Spinal cord (tissue), 10 donors: ENCODE data around the gene DPT. TPM values are rescaled to one million over a fixed set of nuclear protein-coding genes. Genes with fewer than 3 reads are reported as not detected.

Experiments
- DNase-seq, 6 donors: peaks; one replicate each; pipeline versions ENCODE4 v3.0.0 to v3.0.0-alpha.2; 2013 to 2015; ENCODE audit warnings: low spot score in 6 of 6, low read depth in 4 of 6
- H3K27ac ChIP-seq: one replicate; pipeline ENCODE4 v1.5.1; 2013; ENCODE audit warnings: low read depth, low read length, control low read depth
- H3K27me3 ChIP-seq: one replicate; pipeline ENCODE4 v1.6.1; 2013; ENCODE audit warnings: low read length; ENCODE audit not compliant: control insufficient read depth, insufficient read depth
- H3K36me3 ChIP-seq: one replicate; pipeline ENCODE4 v1.6.1; 2013; ENCODE audit warnings: low read length; ENCODE audit not compliant: control insufficient read depth, insufficient read depth
- H3K4me1 ChIP-seq: one replicate; pipeline ENCODE4 v1.6.1; 2013; ENCODE audit warnings: low read length; ENCODE audit not compliant: control insufficient read depth, insufficient read depth
- H3K4me3 ChIP-seq: one replicate; pipeline ENCODE4 v1.5.1; 2013; ENCODE audit warnings: low read depth, low read length, control low read depth
- H3K9me3 ChIP-seq: one replicate; pipeline ENCODE4 v1.6.1; 2013; ENCODE audit warnings: low read length; ENCODE audit not compliant: control insufficient read depth, insufficient read depth
- WGBS: methylation state at CpG from one replicate; pipeline ENCODE4 v1.1.5; 2013; ENCODE audit warnings: missing lambda C conversion rate; ENCODE audit not compliant: insufficient coverage; 5-methylcytosine and 5-hydroxymethylcytosine counted together
- polyA plus RNA-seq, 2 donors: library from polyadenylated mRNA; unstranded; fragments of 120-200 nt; gene quantifications; one replicate each; pipeline ENCODE4 v1.2.1, GENCODE V29; 2013; ENCODE audit not compliant: insufficient read length in 2 of 2
- total RNA-seq, 2 donors: library from RNA; depleted of rRNA in 1 of 2; stranded (reverse); fragments of 120-200 nt in 1 of 2; fragments of >200 nt in 1 of 2; gene quantifications; one replicate each; pipeline versions ENCODE4 v1.2.3 to v1.2.4, GENCODE V29; 2013 to 2014
- donor health status: healthy.

Gene DPT
- total and polyA plus RNA-seq, 4 donors = 1.6 to 14.4 (median 7.4) TPM

DNA sequence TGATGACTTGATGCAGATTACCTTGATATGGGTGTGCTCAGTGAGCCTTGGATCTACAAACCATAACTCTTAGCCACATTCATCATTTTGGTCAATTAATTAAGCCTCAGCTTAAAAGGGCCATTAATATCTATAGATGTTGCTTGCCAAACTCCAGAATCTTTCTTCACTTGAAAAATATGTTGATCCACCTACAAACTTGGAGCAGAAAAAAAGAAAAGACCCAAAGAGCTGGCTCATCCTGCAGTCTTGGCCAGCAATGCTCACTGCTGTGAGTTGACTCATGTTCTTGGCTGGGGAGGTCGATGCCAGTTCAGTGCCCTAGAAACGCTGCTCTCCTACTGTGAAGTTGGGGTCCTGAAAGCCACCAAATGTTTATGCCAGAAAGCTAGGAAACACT is 75.4 kb downstream of the DPT start:
- Histone ChIP-seq H3K4me1 (peaks cover 5% of the 10 kb centered on the region), H3K36me3 (no peaks in the 10 kb centered on the region), H3K9me3 (no peaks in the 10 kb centered on the region), H3K27me3 (no peaks in the 10 kb centered on the region), H3K4me3 (no peak overlapping the region), H3K27ac (no peak overlapping the region)
- peak in 2 of 6 donors; percentile 32 to 76 for DNase-seq
- 40% methylated on average over 1 of the region's 2 CpGs for WGBS

- Histone ChIP-seq H3K4me3 (no peak overlapping the region), H3K27me3 (no peaks in the 10 kb centered on the region), H3K36me3 (no peaks in the 10 kb centered on the region), H3K4me1 (peaks cover 5% of the 10 kb centered on the region), H3K9me3 (no peaks in the 10 kb centered on the region), H3K27ac (no peak overlapping the region)
- no CpG with 5 or more reads among the region's 3 CpGs for WGBS
- DNase-seq = no peak
Measured at GRCh38 chr1:168645721-168646120, 83.3 kb downstream of the DPT start.

Other genes with a start within 250 kb of the DPT start
- gene XCL2, start 185.2 kb downstream of the DPT start, total RNA-seq = under 1 TPM in 1 of 2 donors, not detected in 1; 0.33 TPM
- gene XCL2, start 185.2 kb downstream of the DPT start, polyA plus RNA-seq = not detected
- under 1 TPM in 1 of 2 donors, not detected in 1; 0.17 TPM for gene XCL1, start 152.6 kb downstream of the DPT start, total RNA-seq
- under 1 TPM in 1 of 2 donors, not detected in 1; 0.12 TPM for gene XCL1, start 152.6 kb downstream of the DPT start, polyA plus RNA-seq